ENCODE data around the gene PYROXD2. TPM values are rescaled to one million over a fixed set of nuclear protein-coding genes. Genes with fewer than 3 reads are reported as not detected.
"Not testable (repeated sequence)": the region's sequence is repeated elsewhere in the genome, so short reads cannot be mapped to it uniquely, and the experiment has no call there.

Gene PYROXD2
- total RNA-seq, 6 experiments from 2014 or later = 3.0 to 25.3 (median 7.1) TPM

DNA sequence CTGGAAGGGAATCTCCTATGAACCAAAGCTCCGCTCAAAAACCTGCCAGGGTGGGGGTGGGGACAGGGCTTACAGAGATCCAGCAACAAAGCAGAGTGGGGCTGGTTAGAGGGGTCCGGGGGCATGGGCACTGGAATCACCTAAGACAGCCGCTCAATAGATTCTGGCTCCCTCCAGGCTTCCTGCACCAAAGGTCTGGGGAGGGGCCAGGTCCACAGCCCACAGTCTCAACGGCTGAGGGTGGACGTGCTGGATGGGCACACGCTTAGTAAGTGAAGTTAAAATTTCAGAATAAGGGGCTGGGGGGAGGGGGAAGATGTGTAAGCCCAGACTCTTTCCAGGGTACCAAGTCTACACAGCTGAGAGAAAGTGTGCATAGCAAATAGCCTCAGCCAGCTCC lies 31.1 kb downstream of the PYROXD2 start:
- intact Hi-C loops (cut with DNase I) = no loop called here
- H3K4me1 ChIP-seq = no peaks in the 10 kb centered on the region

GRCh38 chr10:98383134-98383667 lies 31.8 kb downstream of the PYROXD2 start:
- H3K27ac ChIP-seq; intact Hi-C loops (cut with DNase I): not testable (repeated sequence)

More for the DNA sequence above, 31.1 kb downstream of the PYROXD2 start:
- no peak overlapping the region for H3K27ac ChIP-seq
- H3K9me3 ChIP-seq = no peaks in the 10 kb centered on the region
- DNase-seq = no peak
- H3K4me3 ChIP-seq = no peak overlapping the region
- H3K36me3 ChIP-seq = no peaks in the 10 kb centered on the region
- 81% methylated on average over 6 of the region's 6 CpGs for WGBS (ENCODE audit: insufficient coverage, low coverage, low lambda C conversion rate, missing lambda C conversion rate)
- H3K27me3 ChIP-seq = no peaks in the 10 kb centered on the region
- ATAC-seq = no peak
- TF ChIP-seq, protein P1, sequence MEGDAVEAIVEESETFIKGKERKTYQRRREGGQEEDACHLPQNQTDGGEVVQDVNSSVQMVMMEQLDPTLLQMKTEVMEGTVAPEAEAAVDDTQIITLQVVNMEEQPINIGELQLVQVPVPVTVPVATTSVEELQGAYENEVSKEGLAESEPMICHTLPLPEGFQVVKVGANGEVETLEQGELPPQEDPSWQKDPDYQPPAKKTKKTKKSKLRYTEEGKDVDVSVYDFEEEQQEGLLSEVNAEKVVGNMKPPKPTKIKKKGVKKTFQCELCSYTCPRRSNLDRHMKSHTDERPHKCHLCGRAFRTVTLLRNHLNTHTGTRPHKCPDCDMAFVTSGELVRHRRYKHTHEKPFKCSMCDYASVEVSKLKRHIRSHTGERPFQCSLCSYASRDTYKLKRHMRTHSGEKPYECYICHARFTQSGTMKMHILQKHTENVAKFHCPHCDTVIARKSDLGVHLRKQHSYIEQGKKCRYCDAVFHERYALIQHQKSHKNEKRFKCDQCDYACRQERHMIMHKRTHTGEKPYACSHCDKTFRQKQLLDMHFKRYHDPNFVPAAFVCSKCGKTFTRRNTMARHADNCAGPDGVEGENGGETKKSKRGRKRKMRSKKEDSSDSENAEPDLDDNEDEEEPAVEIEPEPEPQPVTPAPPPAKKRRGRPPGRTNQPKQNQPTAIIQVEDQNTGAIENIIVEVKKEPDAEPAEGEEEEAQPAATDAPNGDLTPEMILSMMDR (IDR thresholded peaks at IDR 0.05) = no peak
- TF ChIP-seq POLR2A (IDR thresholded peaks at IDR 0.05) = no peak

GRCh38 chr10:98382691-98383101 lies 32.3 kb downstream of the PYROXD2 start:
- Histone ChIP-seq H3K4me3 (no peak overlapping the region), H3K4me1 (no peaks in the 10 kb centered on the region), H3K9me3 (no peaks in the 10 kb centered on the region), H3K36me3 (no peaks in the 10 kb centered on the region), H3K27ac (no peak overlapping the region), H3K27me3 (no peaks in the 10 kb centered on the region)
- TF ChIP-seq, protein P1 (IDR thresholded peaks at IDR 0.05) = no peak
- TF ChIP-seq POLR2A (IDR thresholded peaks at IDR 0.05) = no peak
- 70% methylated on average over 2 of the region's 5 CpGs for WGBS (ENCODE audit: insufficient coverage, low coverage, low lambda C conversion rate, missing lambda C conversion rate)
- DNase-seq (no peak), ATAC-seq (no peak)
- intact Hi-C loops (cut with DNase I) = no loop called here

More at GRCh38 chr10:98383134-98383667, 31.8 kb downstream of the PYROXD2 start:
- not testable (repeated sequence) for H3K4me1 ChIP-seq, DNase-seq, H3K9me3 ChIP-seq, ATAC-seq, H3K4me3 ChIP-seq, H3K27me3 ChIP-seq, H3K36me3 ChIP-seq
- 74% methylated on average over 3 of the region's 7 CpGs for WGBS (ENCODE audit: insufficient coverage, low coverage, low lambda C conversion rate, missing lambda C conversion rate)

DNA sequence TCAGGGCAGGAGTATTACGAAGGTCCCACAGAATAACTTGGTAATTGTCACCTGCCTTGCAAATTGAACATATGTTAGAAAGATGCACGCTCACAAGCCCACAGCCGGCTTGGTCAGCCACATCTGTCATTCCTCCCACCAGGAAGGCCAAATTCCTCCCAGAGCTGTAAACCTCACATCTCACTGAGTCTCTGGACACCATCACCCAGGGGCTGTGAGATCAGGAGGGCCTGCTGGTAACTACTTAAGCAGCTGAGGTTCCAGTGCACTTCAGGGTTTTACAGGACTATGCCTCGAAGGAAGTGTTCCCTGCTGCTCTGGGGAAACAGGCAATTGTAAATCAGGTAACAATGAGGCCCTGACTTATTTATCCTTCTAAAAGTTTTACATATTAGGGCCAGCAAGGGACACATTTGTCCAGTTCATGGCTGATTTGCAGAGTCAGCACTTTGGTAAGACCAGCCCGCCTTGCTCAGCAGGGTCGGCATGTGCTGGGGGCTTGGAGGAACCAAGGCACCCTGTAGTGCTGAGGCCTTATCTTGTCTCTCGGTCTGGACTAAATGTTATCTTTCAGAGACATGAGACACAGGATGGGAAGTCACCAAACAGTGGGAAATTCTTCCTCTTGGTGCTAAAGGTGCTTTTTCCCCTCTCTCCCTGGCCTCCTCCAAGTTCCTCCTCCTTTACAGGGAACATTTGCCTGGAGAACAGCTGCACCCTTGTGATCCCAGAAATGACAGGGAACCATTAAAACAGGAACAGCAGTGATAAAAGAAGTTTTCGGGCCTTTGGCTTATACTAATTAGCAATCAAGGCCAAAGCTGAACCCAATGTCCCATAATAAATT lies 34.3 kb downstream of the PYROXD2 start:
- Histone ChIP-seq H3K9me3 (no peaks in the 10 kb centered on the region), H3K4me3 (no peak overlapping the region), H3K4me1 (no peaks in the 10 kb centered on the region), H3K27me3 (no peaks in the 10 kb centered on the region), H3K36me3 (no peaks in the 10 kb centered on the region), H3K27ac (no peak overlapping the region)
- TF ChIP-seq POLR2A (IDR thresholded peaks at IDR 0.05) = no peak
- TF ChIP-seq, protein P1 (IDR thresholded peaks at IDR 0.05) = no peak
- WGBS (ENCODE audit: insufficient coverage, low coverage, low lambda C conversion rate, missing lambda C conversion rate) = 76% methylated on average over 6 of the region's 8 CpGs
- DNase-seq = no peak
- no peak for ATAC-seq
- intact Hi-C loops (cut with DNase I) = no loop called here

- intact Hi-C loops (cut with DNase I) = no loop called here
- no peak for TF ChIP-seq POLR2A (IDR thresholded peaks at IDR 0.05)
- TF ChIP-seq, protein P1 (IDR thresholded peaks at IDR 0.05) = no peak
- WGBS (ENCODE audit: insufficient coverage, low coverage, low lambda C conversion rate, missing lambda C conversion rate) = 93% methylated on average over 4 of the region's 4 CpGs
These were observed 36.3 kb downstream of the PYROXD2 start for GRCh38 chr10:98378722-98379121.

More at GRCh38 chr10:98378722-98379121, 36.3 kb downstream of the PYROXD2 start:
- Histone ChIP-seq H3K36me3 (no peaks in the 10 kb centered on the region), H3K27me3 (no peaks in the 10 kb centered on the region), H3K27ac (no peak overlapping the region), H3K9me3 (no peaks in the 10 kb centered on the region), H3K4me3 (no peak overlapping the region), H3K4me1 (no peaks in the 10 kb centered on the region)
- ATAC-seq = no peak
- DNase-seq = no peak
